Immature natural killer cell (primary cell): ENCODE measurements around the gene EFNA2. TPM values are rescaled to one million over a fixed set of nuclear protein-coding genes. Genes with fewer than 3 reads are reported as not detected.
"Not testable (repeated sequence)": the region's sequence is repeated elsewhere in the genome, so short reads cannot be mapped to it uniquely, and the experiment has no call there.

Experiments
- DNase-seq, 3 donors: peaks; one replicate each; pipeline ENCODE4 v3.0.0; 2022; ENCODE audit warnings: mixed read lengths in 1 of 3
- H3K27ac Mint-ChIP-seq, 6 donors: one replicate each; pipeline ENCODE4 v1.8.0; 2020; ENCODE audit warnings: mixed read lengths in 6 of 6, mild to moderate bottlenecking in 5 of 6, inconsistent platforms in 4 of 6, moderate library complexity in 3 of 6
- H3K27me3 Mint-ChIP-seq, 3 donors: one replicate each; pipeline ENCODE4 v1.8.0; 2020 to 2021; ENCODE audit warnings: low read depth in 3 of 3, mild to moderate bottlenecking in 3 of 3, mixed read lengths in 3 of 3, moderate library complexity in 3 of 3, inconsistent platforms in 1 of 3
- H3K36me3 Mint-ChIP-seq, 3 donors: one replicate each; pipeline ENCODE4 v1.8.0; 2020; ENCODE audit warnings: mixed read lengths in 3 of 3, inconsistent platforms in 2 of 3, mild to moderate bottlenecking in 2 of 3
- H3K4me1 Mint-ChIP-seq, 2 donors: one replicate each; pipeline ENCODE4 v1.8.0; 2020; ENCODE audit warnings: inconsistent platforms in 2 of 2, mild to moderate bottlenecking in 2 of 2, mixed read lengths in 2 of 2, moderate library complexity in 1 of 2
- H3K4me3 Mint-ChIP-seq, 5 donors: one replicate each; pipeline ENCODE4 v1.8.0; 2020; ENCODE audit warnings: mild to moderate bottlenecking in 5 of 5, mixed read lengths in 5 of 5, inconsistent platforms in 3 of 5, moderate library complexity in 3 of 5
- H3K9me3 Mint-ChIP-seq, 6 donors: one replicate each; pipeline ENCODE4 v1.8.0; 2020; ENCODE audit warnings: mild to moderate bottlenecking in 6 of 6, mixed read lengths in 6 of 6, inconsistent platforms in 4 of 6, moderate library complexity in 3 of 6
- polyA plus RNA-seq, 3 donors: library from polyadenylated mRNA; unstranded; fragments of 300-500 nt; fragmentation: Illumina TruSeq; gene quantifications; one replicate each; pipeline ENCODE4 v1.2.3, GENCODE V29; 2021

Gene EFNA2
- polyA plus RNA-seq, 3 donors from 2014 or later: not detected

DNA sequence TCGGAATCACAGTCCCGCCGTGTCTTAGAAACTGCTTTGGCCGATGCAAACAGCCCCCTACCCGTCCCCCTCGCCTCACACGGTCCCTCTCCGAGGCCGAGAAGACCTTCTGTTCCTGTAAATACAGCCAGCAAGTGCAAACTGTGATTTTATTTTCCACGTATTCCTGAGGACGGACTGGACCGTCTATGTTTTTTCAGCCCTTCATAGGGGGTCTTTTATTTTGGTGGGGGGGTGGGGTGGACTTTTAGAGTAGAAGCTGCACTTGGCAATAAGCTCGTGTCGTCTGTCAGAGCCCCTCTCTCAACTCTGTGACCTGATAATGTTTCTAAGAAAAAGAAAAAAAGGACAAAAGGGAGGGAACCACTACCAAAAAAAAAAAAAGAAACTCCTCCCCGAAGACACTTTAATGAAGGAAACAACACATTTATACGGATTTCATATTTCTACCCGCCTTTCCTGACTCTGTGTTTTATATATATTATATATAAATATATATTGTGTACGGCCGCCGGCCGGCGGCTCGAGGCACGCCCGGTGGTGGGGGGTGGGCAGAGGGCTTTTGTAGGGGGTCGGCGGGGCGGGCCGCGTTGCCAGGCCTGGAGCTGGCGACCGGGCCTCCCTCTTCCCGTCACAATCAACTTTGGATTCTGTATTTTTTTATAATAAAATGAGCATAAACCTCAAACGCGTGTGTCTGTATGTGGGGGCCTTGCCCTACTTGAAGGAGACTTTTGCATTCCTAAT lies 15.2 kb downstream of the EFNA2 start:
- peaks cover 0 to 4% of the 10 kb centered on the region in 2 donors for H3K4me1 Mint-ChIP-seq
- DNase-seq: no peak
- no peak overlapping the region for H3K27ac Mint-ChIP-seq
- peaks cover 0 to 8% (median 3%) of the 10 kb centered on the region in 3 donors for H3K27me3 Mint-ChIP-seq
- no peaks in the 10 kb centered on the region for H3K9me3 Mint-ChIP-seq
- no peaks in the 10 kb centered on the region for H3K36me3 Mint-ChIP-seq
- no peak overlapping the region for H3K4me3 Mint-ChIP-seq

DNA sequence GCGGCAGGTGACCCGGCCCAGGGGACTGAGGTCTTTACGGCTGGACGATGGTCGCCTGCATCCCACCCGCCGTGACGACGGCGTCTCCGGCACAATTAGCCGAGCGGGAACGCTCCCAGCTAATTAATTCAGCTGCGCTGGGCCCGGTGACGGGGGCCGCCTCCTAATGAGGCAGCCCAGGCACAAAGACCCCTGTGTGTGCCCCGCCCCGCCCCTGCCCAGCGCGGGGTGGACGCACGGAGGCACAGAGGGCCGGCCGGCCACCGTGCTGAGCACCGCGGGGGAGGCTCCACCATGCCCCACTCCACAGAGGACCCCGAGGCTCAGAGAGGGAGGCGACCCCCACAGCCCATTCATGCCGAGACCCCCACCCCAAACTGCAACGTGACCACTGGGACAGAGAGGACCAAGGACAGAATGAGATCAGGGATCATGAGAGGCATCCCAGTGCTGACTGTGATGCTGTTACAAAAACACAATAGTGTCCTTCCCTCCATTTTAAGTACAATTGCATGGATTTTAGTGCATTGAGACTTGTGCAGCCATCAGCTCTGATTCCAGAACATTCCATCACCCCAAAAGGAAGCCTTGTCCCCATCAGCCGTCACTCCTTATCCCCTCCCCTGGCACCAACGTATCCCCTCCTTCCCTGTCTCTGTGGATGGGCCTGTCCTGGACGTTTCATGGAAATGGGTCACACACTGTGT lies 17.0 kb downstream of the EFNA2 start:
- Mint-ChIP-seq H3K36me3 (no peaks in the 10 kb centered on the region), H3K4me1 (no peaks in the 10 kb centered on the region), H3K27me3 (peaks cover 0 to 5% (median 4%) of the 10 kb centered on the region in 3 donors), H3K4me3 (no peak overlapping the region), H3K27ac (no peak overlapping the region), H3K9me3 (no peaks in the 10 kb centered on the region)
- DNase-seq: no peak

DNA sequence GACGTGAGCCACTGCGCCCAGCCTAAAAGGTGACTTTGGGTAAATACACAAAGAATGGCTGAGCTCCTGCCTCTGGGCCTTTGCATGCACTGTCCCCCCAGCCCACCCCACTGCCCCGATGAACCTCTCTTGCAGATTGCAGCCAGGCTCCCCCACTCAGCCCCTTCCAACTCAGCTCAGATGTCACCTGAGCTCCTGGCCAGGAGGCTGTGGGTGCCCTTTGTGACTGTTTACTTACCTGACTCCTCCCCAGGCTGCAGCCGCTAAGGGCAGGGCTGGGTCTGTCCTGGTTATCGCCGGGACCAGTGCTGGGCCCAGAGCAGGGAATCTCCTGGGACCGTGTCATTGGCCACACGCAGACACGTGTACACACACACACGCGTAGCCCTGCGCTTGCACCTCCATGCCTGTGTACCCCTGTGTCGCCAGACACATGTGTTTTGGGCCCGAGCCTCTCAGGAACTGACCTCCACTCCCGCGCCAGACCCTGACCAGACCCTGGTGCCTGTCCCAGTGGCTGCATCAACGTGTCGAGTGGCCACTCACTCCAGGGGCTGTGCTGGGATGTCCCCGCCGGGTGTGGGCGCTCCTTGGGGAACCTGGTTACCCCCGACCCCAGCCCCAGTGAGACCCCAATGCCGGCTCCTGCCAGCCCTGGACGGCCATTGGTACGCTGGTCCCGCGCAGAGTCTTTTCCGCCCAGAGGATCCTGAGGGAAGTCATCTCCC lies 18.7 kb downstream of the EFNA2 start:
- H3K4me3 Mint-ChIP-seq: no peak overlapping the region
- no peaks in the 10 kb centered on the region for H3K4me1 Mint-ChIP-seq
- DNase-seq: no peak
- no peaks in the 10 kb centered on the region for H3K9me3 Mint-ChIP-seq
- H3K36me3 Mint-ChIP-seq: no peaks in the 10 kb centered on the region
- peaks cover 0 to 5% (median 4%) of the 10 kb centered on the region in 3 donors for H3K27me3 Mint-ChIP-seq
- H3K27ac Mint-ChIP-seq: no peak overlapping the region

DNA sequence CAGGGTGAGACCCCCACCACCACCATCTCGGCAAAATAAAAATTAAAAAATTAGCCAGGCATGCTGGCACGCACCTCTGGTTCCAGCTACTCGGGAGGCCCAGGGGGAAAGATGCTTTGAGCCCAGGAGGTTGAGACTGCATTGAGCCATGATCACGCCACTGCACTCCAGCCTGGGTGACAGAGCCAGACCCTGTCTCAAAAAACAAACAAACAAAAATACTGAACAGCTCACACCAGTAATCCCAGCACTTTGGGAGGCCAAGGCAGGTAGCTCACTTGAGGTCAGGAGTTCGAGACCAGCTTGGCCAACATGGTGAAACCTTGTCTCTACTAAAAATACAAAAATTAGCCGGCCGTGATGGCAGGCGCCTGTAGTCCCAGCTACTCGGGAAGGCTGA lies 19.7 kb downstream of the EFNA2 start:
- H3K4me1 Mint-ChIP-seq, DNase-seq, H3K36me3 Mint-ChIP-seq, H3K4me3 Mint-ChIP-seq, H3K9me3 Mint-ChIP-seq, H3K27ac Mint-ChIP-seq, H3K27me3 Mint-ChIP-seq: not testable (repeated sequence)

DNA sequence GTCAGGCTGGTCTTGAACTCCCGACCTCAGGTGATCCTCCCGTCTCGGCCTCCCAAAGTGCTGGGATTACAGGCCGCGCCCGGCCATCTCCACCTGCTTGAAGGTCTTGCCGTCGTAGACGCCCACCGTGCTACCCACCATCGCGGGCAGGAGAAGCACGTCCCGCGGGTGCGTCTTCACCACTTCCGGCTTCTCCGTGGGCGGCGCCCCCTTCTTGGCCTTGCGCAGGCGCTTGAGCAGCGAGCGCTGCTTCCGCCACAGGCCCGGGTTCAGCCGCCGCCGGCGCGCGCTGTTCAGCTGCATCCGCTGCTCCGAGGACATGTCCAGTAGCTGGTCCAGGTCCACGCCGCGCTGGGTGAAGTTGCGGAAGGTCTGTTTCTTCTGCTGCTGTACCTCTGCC lies 21.6 kb downstream of the EFNA2 start:
- H3K4me3 Mint-ChIP-seq: no peak overlapping the region
- no peaks in the 10 kb centered on the region for H3K36me3 Mint-ChIP-seq
- peaks cover 1 to 2% (median 2%) of the 10 kb centered on the region in 3 donors for H3K27me3 Mint-ChIP-seq
- no peak for DNase-seq
- H3K27ac Mint-ChIP-seq: no peak overlapping the region
- H3K4me1 Mint-ChIP-seq: no peaks in the 10 kb centered on the region
- no peaks in the 10 kb centered on the region for H3K9me3 Mint-ChIP-seq

DNA sequence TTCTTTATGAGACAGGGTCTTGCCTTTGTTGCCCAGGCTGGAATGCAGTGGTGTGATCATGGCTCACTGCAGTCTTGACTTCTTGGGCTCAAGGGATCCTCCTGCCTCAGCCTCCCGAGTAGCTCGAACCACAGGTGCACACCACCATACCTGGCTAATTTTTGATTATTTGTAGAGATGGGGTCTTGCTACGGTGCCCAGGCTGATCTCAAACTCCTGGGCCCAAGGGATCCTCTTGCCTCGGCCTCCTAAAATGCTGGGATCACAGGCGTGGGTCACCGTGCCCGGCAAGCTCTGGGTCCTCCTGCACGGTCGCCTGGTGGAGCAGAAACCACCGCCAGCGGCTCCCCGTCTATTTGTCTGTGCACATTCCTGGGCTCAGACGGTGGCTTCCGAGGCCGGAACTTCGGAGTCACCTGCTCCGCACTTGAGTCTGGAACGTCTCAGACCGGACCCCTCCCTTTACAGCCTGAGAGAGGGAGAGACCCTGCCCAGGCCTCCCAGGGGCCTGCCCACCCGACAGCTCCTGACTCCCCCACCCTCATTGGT lies 22.2 kb downstream of the EFNA2 start:
- Mint-ChIP-seq H3K27me3 (peaks cover 1 to 2% (median 2%) of the 10 kb centered on the region in 3 donors), H3K27ac (no peak overlapping the region), H3K36me3 (no peaks in the 10 kb centered on the region), H3K4me1 (no peaks in the 10 kb centered on the region), H3K4me3 (no peak overlapping the region), H3K9me3 (no peaks in the 10 kb centered on the region)
- no peak for DNase-seq

DNA sequence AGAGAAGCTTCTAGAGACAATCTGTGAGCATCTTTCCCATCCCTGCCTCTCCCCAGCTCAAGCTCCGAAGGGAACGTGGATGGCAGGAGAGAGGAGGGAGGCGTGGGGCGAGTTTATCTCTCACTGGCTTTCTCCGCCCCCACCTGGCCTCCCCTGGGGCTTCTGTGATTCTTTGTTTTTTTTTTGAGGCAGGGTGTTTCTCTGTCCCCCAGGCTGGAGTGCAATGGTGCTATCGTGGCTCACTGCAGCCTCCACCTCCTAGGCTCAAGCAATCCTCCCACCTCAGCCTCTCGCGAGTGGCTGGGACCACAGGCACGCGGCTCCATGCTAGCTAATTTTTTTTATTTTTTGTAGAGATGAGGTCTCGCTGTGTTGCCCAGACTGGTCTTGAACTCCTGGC lies 23.0 kb downstream of the EFNA2 start:
- no peaks in the 10 kb centered on the region for H3K4me1 Mint-ChIP-seq
- H3K27ac Mint-ChIP-seq: no peak overlapping the region
- no peak for DNase-seq
- no peaks in the 10 kb centered on the region for H3K36me3 Mint-ChIP-seq
- H3K4me3 Mint-ChIP-seq: no peak overlapping the region
- peaks cover 1 to 2% (median 2%) of the 10 kb centered on the region in 3 donors for H3K27me3 Mint-ChIP-seq
- no peaks in the 10 kb centered on the region for H3K9me3 Mint-ChIP-seq

DNA sequence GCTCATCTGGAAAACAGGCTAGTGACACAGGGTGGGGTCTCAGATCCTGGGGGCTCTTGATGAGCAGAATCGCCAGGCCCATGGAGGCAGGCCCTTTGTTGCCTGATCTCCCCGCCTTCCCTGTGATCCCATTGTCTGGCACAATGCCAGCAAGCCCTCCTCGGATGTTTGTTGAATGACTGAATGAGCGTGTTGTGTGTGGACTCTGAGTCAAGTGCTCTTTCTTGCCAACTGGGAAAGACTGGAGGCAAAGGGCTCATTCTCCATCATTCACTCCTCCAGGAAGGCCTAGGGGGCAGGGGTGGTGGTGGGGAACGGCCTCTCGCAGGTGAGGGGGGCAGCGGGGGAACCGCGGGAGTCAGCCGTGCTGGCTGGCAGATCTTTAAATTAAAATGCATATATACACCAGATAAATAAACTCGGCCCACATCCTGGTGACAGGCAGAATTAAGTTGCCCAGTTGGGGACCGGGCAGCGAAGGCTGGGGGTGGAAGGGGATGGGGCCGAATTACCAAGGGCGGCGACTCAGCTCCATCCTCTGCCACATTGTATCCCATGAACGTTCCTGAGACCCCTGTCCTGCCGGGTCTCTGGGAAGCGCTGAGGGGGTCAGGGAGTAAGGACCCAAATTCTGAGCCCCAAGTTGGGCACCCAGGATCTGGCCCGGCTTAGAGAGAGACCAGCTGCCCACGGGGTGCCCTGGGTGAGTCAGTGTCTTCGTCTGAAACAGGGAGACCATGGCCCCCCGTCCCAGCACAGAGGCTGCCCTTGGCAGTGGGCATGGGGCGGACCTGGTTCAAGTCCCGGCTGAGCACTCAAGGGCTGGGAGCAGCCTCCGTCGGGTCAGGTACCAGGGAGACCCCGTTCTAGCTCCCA lies 24.5 kb downstream of the EFNA2 start:
- Mint-ChIP-seq H3K4me3 (no peak overlapping the region), H3K27me3 (peaks cover 2 to 4% (median 2%) of the 10 kb centered on the region in 3 donors), H3K4me1 (no peaks in the 10 kb centered on the region), H3K27ac (no peak overlapping the region), H3K36me3 (no peaks in the 10 kb centered on the region), H3K9me3 (no peaks in the 10 kb centered on the region)
- no peak for DNase-seq

DNA sequence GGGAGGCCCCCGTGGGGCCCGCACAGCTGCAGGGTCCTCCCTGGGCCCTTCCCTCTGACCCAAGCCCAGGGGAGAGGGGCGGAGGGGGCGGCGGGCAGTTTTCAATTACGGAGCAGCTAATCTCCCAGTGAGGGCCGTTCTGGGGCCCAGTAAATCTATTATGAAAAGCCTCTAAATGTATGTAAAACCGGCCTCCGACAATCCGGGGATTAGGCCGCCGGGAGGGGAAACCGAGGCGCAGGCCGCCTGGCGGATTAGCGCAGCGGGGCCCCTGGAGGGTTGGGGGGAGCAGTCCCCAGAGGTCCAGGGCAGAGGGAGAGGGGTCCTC lies 25.1 kb downstream of the EFNA2 start:
- Mint-ChIP-seq H3K4me3 (no peak overlapping the region), H3K4me1 (no peaks in the 10 kb centered on the region), H3K9me3 (no peaks in the 10 kb centered on the region)

DNA sequence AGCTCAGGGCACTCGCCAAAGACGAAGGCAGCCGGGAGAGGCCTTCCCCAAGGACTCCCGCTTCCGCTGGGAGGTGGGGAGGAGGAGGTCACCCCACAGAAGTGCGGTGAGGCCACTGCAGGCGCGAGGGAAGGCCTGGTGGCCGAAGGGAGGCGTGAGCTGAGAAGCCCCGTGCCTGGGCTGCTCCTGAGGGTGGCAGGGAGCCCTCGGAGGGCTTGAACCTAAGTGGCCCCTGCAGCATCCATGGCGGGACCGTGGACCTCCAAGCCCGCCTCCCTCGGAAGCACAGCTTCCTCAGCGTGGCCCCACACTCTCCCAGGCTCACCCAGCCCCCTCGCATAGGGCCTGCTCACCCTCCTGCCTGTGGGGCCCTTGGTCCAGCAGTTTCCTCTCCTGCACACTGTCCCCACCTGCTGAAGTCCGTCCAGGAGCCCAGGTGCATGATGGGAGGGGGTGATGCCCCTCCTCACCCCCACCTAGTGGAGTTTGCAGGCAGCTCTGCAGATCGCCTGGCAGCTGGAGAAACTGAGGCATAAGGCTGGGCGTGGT lies 25.9 kb downstream of the EFNA2 start:
- DNase-seq: no peak
- peaks cover 2 to 7% (median 4%) of the 10 kb centered on the region in 3 donors for H3K27me3 Mint-ChIP-seq
- no peaks in the 10 kb centered on the region for H3K36me3 Mint-ChIP-seq
- no peaks in the 10 kb centered on the region for H3K4me1 Mint-ChIP-seq
- no peak overlapping the region for H3K4me3 Mint-ChIP-seq
- no peaks in the 10 kb centered on the region for H3K9me3 Mint-ChIP-seq
- H3K27ac Mint-ChIP-seq: no peak overlapping the region

More for the DNA sequence above, 25.1 kb downstream of the EFNA2 start:
- Mint-ChIP-seq H3K27ac (no peak overlapping the region), H3K36me3 (no peaks in the 10 kb centered on the region), H3K27me3 (peaks cover 4 to 7% (median 4%) of the 10 kb centered on the region in 3 donors)
- DNase-seq: no peak

DNA sequence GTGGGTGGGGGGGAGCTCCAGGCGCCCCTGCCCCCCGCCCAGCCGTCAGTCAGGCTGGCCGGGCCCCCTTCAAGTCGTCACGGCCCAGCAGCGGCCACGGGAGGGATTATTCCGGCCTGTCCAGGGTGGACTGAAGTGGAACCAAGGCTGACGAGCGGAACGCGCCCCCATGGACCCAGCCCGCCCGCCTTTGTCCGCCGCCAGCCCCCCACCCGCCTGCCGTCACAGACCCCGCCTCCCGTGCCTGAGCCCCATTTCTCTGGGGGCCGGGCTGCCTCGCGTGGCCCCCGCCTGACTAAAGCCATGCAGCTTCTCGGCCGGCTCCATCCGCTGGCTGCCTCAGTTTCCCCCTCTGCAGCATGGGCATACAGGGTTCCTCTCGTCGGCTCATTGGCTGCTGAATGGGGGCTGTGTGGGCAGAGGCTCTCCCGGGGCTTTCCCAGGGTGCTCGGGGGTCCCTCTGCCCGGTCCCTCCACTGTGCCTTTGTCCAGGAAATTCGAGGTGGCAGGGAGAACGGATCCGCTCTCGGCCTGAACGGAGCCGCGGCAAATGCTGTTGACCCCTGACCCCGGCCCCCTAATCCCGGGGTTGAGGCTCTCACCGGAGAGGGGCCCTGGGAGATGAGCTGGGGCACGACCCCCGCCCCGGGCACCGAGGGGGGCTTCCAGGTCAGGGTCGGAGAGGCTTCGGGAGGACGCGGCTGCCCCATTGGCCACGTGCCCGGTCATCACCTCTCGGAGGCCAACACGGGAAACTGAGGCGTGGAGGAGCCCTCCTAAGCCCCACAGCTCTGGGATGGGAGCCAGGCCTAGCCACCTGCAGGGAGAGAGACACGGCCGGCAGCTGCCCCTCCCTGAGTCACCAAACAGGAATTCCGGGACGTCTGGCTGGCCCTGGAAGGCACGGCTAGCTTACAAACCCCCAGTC lies 27.4 kb downstream of the EFNA2 start:
- DNase-seq: no peak
- Mint-ChIP-seq H3K4me3 (no peak overlapping the region), H3K36me3 (no peaks in the 10 kb centered on the region), H3K27me3 (peaks cover 2 to 12% (median 4%) of the 10 kb centered on the region in 3 donors), H3K4me1 (no peaks in the 10 kb centered on the region), H3K27ac (no peak overlapping the region), H3K9me3 (no peaks in the 10 kb centered on the region)
